ENCODE measurements around the gene ASIC2.

GRCh38 chr17:33243732-33244131 lies 49.4 kb downstream of the ASIC2 start:
- TF ChIP-seq CTCF (conservative IDR thresholded peaks at IDR 0.05; ENCODE audit: low read depth in 2 of 2) (no peak), POLR2AphosphoS5 (IDR thresholded peaks at IDR 0.05; ENCODE audit: low read depth) (no peak), REST (IDR thresholded peaks at IDR 0.05; ENCODE audit: unreplicated experiment) (no peak), JUNB (IDR thresholded peaks at IDR 0.05; ENCODE audit: unreplicated experiment) (no peak)
